HEK293 (cell line): ENCODE results near the gene GADD45G.

Experiments used
- CTCF ChIP-seq: fragments of 450-650 bp; formaldehyde crosslinking; IDR thresholded peaks from 2 replicates; pipeline ENCODE4 v1.5.1; 2016; ENCODE audit warnings: missing biosample characterization, missing genetic modification characterization
- ZNF391 ChIP-seq: fragments of 450-650 bp; formaldehyde crosslinking; IDR thresholded peaks from 2 replicates; pipeline ENCODE4 v1.5.1; 2016; ENCODE audit warnings: low read depth, missing biosample characterization, missing genetic modification characterization, borderline replicate concordance

DNA sequence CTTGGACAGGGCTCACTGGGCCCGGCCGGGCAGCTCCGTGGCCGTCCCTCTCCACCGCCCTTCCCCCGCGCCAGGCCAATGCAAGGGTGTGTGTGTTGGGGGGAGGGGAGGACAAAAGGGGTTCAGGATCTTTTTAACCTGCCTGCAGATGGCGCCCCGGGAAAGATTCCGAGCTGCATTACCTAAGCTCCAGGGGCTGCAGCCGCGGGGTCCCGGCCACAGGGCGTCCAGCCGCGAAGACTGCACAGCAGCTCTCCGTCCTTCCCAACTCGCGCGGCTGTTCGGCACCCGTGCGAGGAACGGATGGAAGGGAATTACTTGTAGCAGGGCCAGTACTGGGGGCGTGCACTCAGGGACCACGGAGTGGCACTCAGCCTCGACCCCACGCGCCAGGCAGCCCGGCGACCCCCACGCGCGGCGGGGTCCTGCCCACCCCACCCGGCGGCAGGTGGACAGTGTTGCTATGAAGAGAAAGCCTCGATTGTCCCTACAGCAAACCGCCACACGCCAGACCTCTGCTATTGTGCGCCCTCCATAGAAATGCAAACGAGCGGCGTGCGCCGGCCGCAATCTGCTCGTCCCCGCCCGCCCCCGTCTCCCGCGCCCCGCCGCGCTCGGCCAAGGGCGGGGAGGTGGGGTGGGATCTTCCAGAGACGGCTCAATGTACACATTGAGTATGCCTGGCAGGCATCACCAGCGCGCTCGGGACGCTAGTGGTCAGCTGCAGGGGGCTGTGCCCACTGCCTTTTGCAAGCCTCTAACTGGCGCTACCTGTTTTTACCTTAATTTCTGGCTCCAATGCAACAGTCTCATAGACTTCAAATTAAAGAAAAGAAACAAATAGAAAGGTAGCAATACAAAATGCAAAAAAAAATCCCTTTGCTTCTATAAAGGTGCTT lies 796 bp upstream of the GADD45G start:
- TF ChIP-seq CTCF (peak; percentile 60), ZNF391 (tag by site-specific recombination) (no peak)
